Measurements from ENCODE around the gene SLC44A4.
A peak's percentile ranks its signal among the peaks of the same experiment; 100 is the strongest.

SLC44A4 gene

DNA sequence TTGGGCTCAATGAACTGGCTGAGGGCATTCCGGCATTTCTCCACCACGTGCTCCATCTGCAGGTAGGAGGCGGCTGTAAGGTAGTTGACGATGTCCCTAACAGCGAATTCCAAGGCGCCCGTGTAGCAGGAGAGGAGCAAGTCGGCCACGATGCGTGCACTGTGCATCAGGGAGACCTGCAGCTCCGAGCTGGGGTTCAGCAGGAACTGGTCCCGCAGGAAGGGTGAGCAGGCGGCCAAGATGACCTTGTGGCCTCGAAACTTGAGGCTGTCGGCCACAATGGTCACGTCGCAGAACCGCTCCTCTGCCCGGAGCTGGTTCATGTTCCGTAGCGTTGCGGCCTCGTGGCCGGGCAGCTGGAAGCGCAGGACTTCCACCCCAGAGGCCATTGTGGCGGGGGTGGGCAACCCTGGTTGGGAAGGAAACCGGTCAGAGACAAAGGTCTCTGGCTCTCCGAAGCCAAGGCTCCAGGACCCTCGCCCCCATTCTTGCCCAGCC lies 22.2 kb upstream of the SLC44A4 start:
- H3K36me3 ChIP-seq (ENCODE audit: insufficient read depth, low read length), result peaks cover 2% of the 10 kb centered on the region; the same call in 1 of the 2 replicates
- peak overlapping the region; percentile 74 for H3K4me2 ChIP-seq (ENCODE audit: low read length)
- no peak for TF ChIP-seq EZH2 (IDR thresholded peaks at IDR 0.05; ENCODE audit: borderline replicate concordance, low read length)
- TF ChIP-seq, protein P1, sequence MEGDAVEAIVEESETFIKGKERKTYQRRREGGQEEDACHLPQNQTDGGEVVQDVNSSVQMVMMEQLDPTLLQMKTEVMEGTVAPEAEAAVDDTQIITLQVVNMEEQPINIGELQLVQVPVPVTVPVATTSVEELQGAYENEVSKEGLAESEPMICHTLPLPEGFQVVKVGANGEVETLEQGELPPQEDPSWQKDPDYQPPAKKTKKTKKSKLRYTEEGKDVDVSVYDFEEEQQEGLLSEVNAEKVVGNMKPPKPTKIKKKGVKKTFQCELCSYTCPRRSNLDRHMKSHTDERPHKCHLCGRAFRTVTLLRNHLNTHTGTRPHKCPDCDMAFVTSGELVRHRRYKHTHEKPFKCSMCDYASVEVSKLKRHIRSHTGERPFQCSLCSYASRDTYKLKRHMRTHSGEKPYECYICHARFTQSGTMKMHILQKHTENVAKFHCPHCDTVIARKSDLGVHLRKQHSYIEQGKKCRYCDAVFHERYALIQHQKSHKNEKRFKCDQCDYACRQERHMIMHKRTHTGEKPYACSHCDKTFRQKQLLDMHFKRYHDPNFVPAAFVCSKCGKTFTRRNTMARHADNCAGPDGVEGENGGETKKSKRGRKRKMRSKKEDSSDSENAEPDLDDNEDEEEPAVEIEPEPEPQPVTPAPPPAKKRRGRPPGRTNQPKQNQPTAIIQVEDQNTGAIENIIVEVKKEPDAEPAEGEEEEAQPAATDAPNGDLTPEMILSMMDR (IDR thresholded peaks at IDR 0.05; ENCODE audit: low read length), result no peak
- H3K9ac ChIP-seq (ENCODE audit: low read length), result peak overlapping the region; percentile 60
- peaks cover 45% of the 10 kb centered on the region for H3K4me1 ChIP-seq (ENCODE audit: insufficient read depth, low read length, severe bottlenecking)
- peak overlapping the region; percentile 61 for H3K4me3 ChIP-seq (ENCODE audit: low read depth, low read length, poor library complexity, severe bottlenecking)
- no peaks in the 10 kb centered on the region for H3K27me3 ChIP-seq (ENCODE audit: insufficient read depth, low read length)
- no peak overlapping the region for H2AFZ ChIP-seq (ENCODE audit: low read length)
- peak overlapping the region; percentile 42 for H3K27ac ChIP-seq (ENCODE audit: low read depth, low read length, poor library complexity, severe bottlenecking)
- no peaks in the 10 kb centered on the region for H3K9me3 ChIP-seq (ENCODE audit: low read length)
- H3K9me2 ChIP-seq (ENCODE audit: low read depth, low read length), result no peaks in the 10 kb centered on the region
- no peaks in the 10 kb centered on the region for H3F3A ChIP-seq (ENCODE audit: insufficient read depth, low read length)
- no peaks in the 10 kb centered on the region for H3K79me2 ChIP-seq (ENCODE audit: insufficient read depth, low read length)
- no peaks in the 10 kb centered on the region for H4K20me1 ChIP-seq (ENCODE audit: insufficient read depth, low read length)

DNA sequence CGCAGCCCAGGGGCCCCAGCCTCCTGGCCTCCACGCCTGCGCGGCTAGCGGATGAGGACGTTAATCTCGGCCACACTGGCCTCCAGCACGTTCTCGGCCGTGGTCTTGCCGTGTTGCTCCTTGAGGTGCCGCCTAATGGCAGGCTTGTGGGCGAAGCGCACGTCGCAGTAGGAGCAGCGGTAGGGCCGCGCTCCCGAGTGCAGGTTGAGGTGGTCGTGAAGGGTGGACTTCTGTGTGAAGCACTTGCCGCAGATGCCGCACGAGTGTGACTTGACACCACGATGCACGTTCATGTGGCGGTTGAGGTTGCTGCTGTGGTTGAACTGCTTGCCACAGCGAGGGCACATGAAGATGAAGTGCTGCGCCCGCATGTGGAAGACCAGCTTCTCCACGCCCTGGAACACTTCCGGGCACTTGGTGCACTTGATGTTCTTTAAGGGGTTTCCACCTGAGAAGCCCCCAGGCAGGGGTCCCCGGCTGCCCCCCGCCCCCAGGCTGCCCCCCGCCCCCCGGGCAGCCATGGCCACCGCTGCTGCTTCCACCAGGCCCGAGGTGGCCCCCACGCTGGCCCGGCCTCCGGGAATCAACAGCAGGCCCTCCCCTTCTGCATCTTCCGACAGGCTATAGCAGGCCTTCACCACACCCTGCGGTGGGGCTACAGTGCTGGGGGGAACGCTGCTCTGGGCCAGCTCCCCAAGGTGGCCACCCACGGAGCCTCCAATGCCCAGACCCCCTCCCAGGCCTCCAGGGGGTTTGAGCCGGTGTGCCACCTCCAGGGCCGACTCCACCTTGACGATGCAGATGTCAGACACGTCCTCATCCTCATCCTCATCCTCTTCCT lies 21.3 kb upstream of the SLC44A4 start:
- H3K79me2 ChIP-seq (ENCODE audit: insufficient read depth, low read length), result no peaks in the 10 kb centered on the region
- TF ChIP-seq, protein P1 (IDR thresholded peaks at IDR 0.05; ENCODE audit: low read length), result no peak
- TF ChIP-seq EZH2 (IDR thresholded peaks at IDR 0.05; ENCODE audit: borderline replicate concordance, low read length), result no peak
- peaks cover 11% of the 10 kb centered on the region; the same call in 1 of the 2 replicates for H3K36me3 ChIP-seq (ENCODE audit: insufficient read depth, low read length)

DNA sequence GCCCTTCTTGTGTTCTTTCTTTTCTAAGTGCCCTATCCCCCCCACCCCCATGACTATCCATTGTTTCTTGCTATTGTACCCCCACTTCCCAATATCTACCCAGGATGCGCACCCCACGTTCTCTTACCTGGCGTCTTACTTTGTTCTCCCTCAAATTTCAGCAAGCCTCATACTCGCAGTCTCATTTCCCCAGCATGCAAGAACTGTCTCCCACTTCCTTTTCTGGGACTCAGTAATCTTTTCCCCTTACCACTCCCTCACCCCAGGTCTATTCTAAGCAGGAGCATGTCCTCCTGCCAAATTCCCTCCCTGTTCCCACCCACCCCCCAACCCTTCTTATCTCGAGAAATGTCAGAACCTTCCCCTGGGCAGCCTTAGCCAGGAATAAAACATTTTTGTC lies 20.4 kb upstream of the SLC44A4 start:
- TF ChIP-seq, protein P1 (IDR thresholded peaks at IDR 0.05; ENCODE audit: low read length), result no peak
- no peak for TF ChIP-seq EZH2 (IDR thresholded peaks at IDR 0.05; ENCODE audit: borderline replicate concordance, low read length)
- Histone ChIP-seq H4K20me1 (ENCODE audit: insufficient read depth, low read length) (no peaks in the 10 kb centered on the region), H3K4me3 (ENCODE audit: low read depth, low read length, poor library complexity, severe bottlenecking) (peak overlapping the region; percentile 69), H3K36me3 (ENCODE audit: insufficient read depth, low read length) (peaks cover 15% of the 10 kb centered on the region; the same call in 1 of the 2 replicates), H3K27me3 (ENCODE audit: insufficient read depth, low read length) (no peaks in the 10 kb centered on the region), H3K79me2 (ENCODE audit: insufficient read depth, low read length) (no peaks in the 10 kb centered on the region), H3K4me1 (ENCODE audit: insufficient read depth, low read length, severe bottlenecking) (peaks cover 46% of the 10 kb centered on the region), H3K9ac (ENCODE audit: low read length) (peak overlapping the region; percentile 86; the same call in 1 of the 2 replicates), H2AFZ (ENCODE audit: low read length) (no peak overlapping the region), H3K4me2 (ENCODE audit: low read length) (peak overlapping the region; percentile 68), H3F3A (ENCODE audit: insufficient read depth, low read length) (no peaks in the 10 kb centered on the region), H3K27ac (ENCODE audit: low read depth, low read length, poor library complexity, severe bottlenecking) (no peak overlapping the region), H3K9me3 (ENCODE audit: low read length) (no peaks in the 10 kb centered on the region), H3K9me2 (ENCODE audit: low read depth, low read length) (no peaks in the 10 kb centered on the region)

More for the DNA sequence above, 21.3 kb upstream of the SLC44A4 start:
- Histone ChIP-seq H3K27ac (ENCODE audit: low read depth, low read length, poor library complexity, severe bottlenecking) (peak overlapping the region; percentile 42), H3F3A (ENCODE audit: insufficient read depth, low read length) (no peaks in the 10 kb centered on the region), H3K4me1 (ENCODE audit: insufficient read depth, low read length, severe bottlenecking) (peaks cover 46% of the 10 kb centered on the region), H3K9me2 (ENCODE audit: low read depth, low read length) (no peaks in the 10 kb centered on the region), H3K9me3 (ENCODE audit: low read length) (no peaks in the 10 kb centered on the region), H3K4me2 (ENCODE audit: low read length) (peak overlapping the region; percentile 68), H3K4me3 (ENCODE audit: low read depth, low read length, poor library complexity, severe bottlenecking) (peak overlapping the region; percentile 21), H3K9ac (ENCODE audit: low read length) (peak overlapping the region; percentile 5; the same call in 1 of the 2 replicates), H3K27me3 (ENCODE audit: insufficient read depth, low read length) (no peaks in the 10 kb centered on the region), H2AFZ (ENCODE audit: low read length) (no peak overlapping the region), H4K20me1 (ENCODE audit: insufficient read depth, low read length) (no peaks in the 10 kb centered on the region)

Data from OCI-LY1 (cell line).